Lower leg skin (tissue), 4 donors: ENCODE data around the gene EFCAB11. TPM values are rescaled to one million over a fixed set of nuclear protein-coding genes. Genes with fewer than 3 reads are reported as not detected.

ENCODE experiments used
- DNase-seq, 2 donors: peaks; one replicate each; pipeline ENCODE4 v3.0.0-alpha.2; 2019; ENCODE audit warnings: low spot score in 2 of 2
- H3K4me3 ChIP-seq: fragments of 200-600 bp; sonication (generic); 2 replicates; pipeline ENCODE4 v1.5.1; 2017; ENCODE audit warnings: mild to moderate bottlenecking, low read depth; ENCODE audit not compliant: poor library complexity, severe bottlenecking
- POLR2A ChIP-seq, 2 donors: fragments of 450-650 bp; IDR thresholded peaks; one replicate each; pipeline ENCODE4 v1.6.1; 2016 to 2017; ENCODE audit warnings: antibody characterized with exemption in 2 of 2, mild to moderate bottlenecking in 1 of 2, moderate library complexity in 1 of 2
- WGBS, 2 donors: methylation state at CpG; one replicate each; pipeline ENCODE4 v1.1.5; 2018; 5-methylcytosine and 5-hydroxymethylcytosine counted together
- intact Hi-C: fragments of 100-400 bp; cut with DNase I; formaldehyde crosslinking; loops from one replicate; pipeline ENCODE4 v1.15.0; 2023; ENCODE audit warnings: low total_unique reads
- total RNA-seq, 4 donors: library from RNA; depleted of rRNA; stranded (reverse); fragments of >200 nt; gene quantifications; one replicate each; pipeline ENCODE4 v1.1.0, GENCODE V29; 2016
- TF ChIP-seq, protein P1 (sequence below), 3 donors: fragments of 450-650 bp; IDR thresholded peaks; one replicate each; pipeline ENCODE4 v1.5.1; 2016; ENCODE audit warnings: antibody characterized with exemption in 3 of 3, mild to moderate bottlenecking in 3 of 3, moderate library complexity in 2 of 3

The EFCAB11 gene
- total RNA-seq, 4 donors from 2014 or later: 2.6 to 9.6 (median 4.7) TPM

GRCh38 chr14:89746135-89746534 lies 208.4 kb downstream of the EFCAB11 start:
- H3K4me3 ChIP-seq: no peak overlapping the region
- TF ChIP-seq, protein P1, sequence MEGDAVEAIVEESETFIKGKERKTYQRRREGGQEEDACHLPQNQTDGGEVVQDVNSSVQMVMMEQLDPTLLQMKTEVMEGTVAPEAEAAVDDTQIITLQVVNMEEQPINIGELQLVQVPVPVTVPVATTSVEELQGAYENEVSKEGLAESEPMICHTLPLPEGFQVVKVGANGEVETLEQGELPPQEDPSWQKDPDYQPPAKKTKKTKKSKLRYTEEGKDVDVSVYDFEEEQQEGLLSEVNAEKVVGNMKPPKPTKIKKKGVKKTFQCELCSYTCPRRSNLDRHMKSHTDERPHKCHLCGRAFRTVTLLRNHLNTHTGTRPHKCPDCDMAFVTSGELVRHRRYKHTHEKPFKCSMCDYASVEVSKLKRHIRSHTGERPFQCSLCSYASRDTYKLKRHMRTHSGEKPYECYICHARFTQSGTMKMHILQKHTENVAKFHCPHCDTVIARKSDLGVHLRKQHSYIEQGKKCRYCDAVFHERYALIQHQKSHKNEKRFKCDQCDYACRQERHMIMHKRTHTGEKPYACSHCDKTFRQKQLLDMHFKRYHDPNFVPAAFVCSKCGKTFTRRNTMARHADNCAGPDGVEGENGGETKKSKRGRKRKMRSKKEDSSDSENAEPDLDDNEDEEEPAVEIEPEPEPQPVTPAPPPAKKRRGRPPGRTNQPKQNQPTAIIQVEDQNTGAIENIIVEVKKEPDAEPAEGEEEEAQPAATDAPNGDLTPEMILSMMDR (IDR thresholded peaks at IDR 0.05): no peak
- TF ChIP-seq POLR2A (IDR thresholded peaks at IDR 0.05): no peak
- DNase-seq: no peak
- intact Hi-C loops: no loop called here
- 71 to 80% methylated on average over 7 of the region's 7 CpGs for WGBS, 2 donors

Other genes starting within 250 kb of the EFCAB11 start
- 10 to 100 TPM; 11.1 to 21.6 (median 12.2) TPM for gene TDP1, start 1.2 kb upstream of the EFCAB11 start, total RNA-seq
- gene KCNK13, start 107.3 kb upstream of the EFCAB11 start, total RNA-seq: under 1 TPM in 3 of 4 donors, not detected in 1; 0.12 to 0.46 (median 0.16) TPM